ENCODE results near the gene RAB40A.

RAB40A gene

GRCh38 chrX:103550415-103551051 is 31.2 kb upstream of the RAB40A start:
- DNase-seq (ENCODE audit: low read depth, low spot score): no peak
- no peak overlapping the region for H3K4me3 ChIP-seq
- H3K36me3 ChIP-seq (ENCODE audit: insufficient read depth, low read length): no peaks in the 10 kb centered on the region
- H3K9me3 ChIP-seq (ENCODE audit: low read depth, low read length): no peaks in the 10 kb centered on the region
- no peak for TF ChIP-seq EZH2 (IDR thresholded peaks at IDR 0.05)
- no peak overlapping the region for H3K27ac ChIP-seq
- no peak overlapping the region for H3K9ac ChIP-seq (ENCODE audit: insufficient read length)

GRCh38 chrX:103549916-103550315 is 30.6 kb upstream of the RAB40A start:
- no peaks in the 10 kb centered on the region for H3K9me3 ChIP-seq (ENCODE audit: low read depth, low read length)
- H3K4me3 ChIP-seq: no peak overlapping the region
- no peaks in the 10 kb centered on the region for H3K36me3 ChIP-seq (ENCODE audit: insufficient read depth, low read length)
- no peak for DNase-seq (ENCODE audit: low read depth, low spot score)
- H3K27ac ChIP-seq: no peak overlapping the region
- no peak overlapping the region for H3K9ac ChIP-seq (ENCODE audit: insufficient read length)
- no peak for TF ChIP-seq FOXP2 (optimal IDR thresholded peaks at IDR 0.05; ENCODE audit: control extremely low read depth, extremely low read length, insufficient read depth)
- no peak for TF ChIP-seq POLR2AphosphoS5 (IDR thresholded peaks at IDR 0.05; ENCODE audit: borderline replicate concordance, low read depth, low read length)
- no peak for TF ChIP-seq EZH2 (IDR thresholded peaks at IDR 0.05)

GRCh38 chrX:103540145-103540544 is 20.9 kb upstream of the RAB40A start:
- Histone ChIP-seq H3K9me3 (ENCODE audit: low read depth, low read length) (no peaks in the 10 kb centered on the region), H3K9ac (ENCODE audit: insufficient read length) (no peak overlapping the region), H3K4me3 (no peak overlapping the region), H3K36me3 (ENCODE audit: insufficient read depth, low read length) (no peaks in the 10 kb centered on the region), H3K27ac (no peak overlapping the region)
- no peak for TF ChIP-seq POLR2AphosphoS5 (IDR thresholded peaks at IDR 0.05; ENCODE audit: borderline replicate concordance, low read depth, low read length)
- no peak for TF ChIP-seq EZH2 (IDR thresholded peaks at IDR 0.05)
- TF ChIP-seq FOXP2 (optimal IDR thresholded peaks at IDR 0.05; ENCODE audit: control extremely low read depth, extremely low read length, insufficient read depth): no peak
- DNase-seq (ENCODE audit: low read depth, low spot score): no peak

GRCh38 chrX:103539695-103540094 is 20.4 kb upstream of the RAB40A start:
- no peaks in the 10 kb centered on the region for H3K36me3 ChIP-seq (ENCODE audit: insufficient read depth, low read length)
- H3K4me3 ChIP-seq: no peak overlapping the region
- no peak overlapping the region for H3K27ac ChIP-seq
- TF ChIP-seq FOXP2 (optimal IDR thresholded peaks at IDR 0.05; ENCODE audit: control extremely low read depth, extremely low read length, insufficient read depth): no peak
- no peak for TF ChIP-seq EZH2 (IDR thresholded peaks at IDR 0.05)
- no peak for TF ChIP-seq POLR2AphosphoS5 (IDR thresholded peaks at IDR 0.05; ENCODE audit: borderline replicate concordance, low read depth, low read length)
- H3K9me3 ChIP-seq (ENCODE audit: low read depth, low read length): no peaks in the 10 kb centered on the region
- H3K9ac ChIP-seq (ENCODE audit: insufficient read length): no peak overlapping the region
- DNase-seq (ENCODE audit: low read depth, low spot score): no peak

GRCh38 chrX:103538728-103539127 is 19.4 kb upstream of the RAB40A start:
- no peak for DNase-seq (ENCODE audit: low read depth, low spot score)
- H3K9ac ChIP-seq (ENCODE audit: insufficient read length): no peak overlapping the region
- no peak overlapping the region for H3K4me3 ChIP-seq
- TF ChIP-seq EZH2 (IDR thresholded peaks at IDR 0.05) (no peak), POLR2AphosphoS5 (IDR thresholded peaks at IDR 0.05; ENCODE audit: borderline replicate concordance, low read depth, low read length) (no peak), FOXP2 (optimal IDR thresholded peaks at IDR 0.05; ENCODE audit: control extremely low read depth, extremely low read length, insufficient read depth) (no peak)
- H3K27ac ChIP-seq: no peak overlapping the region
- H3K36me3 ChIP-seq (ENCODE audit: insufficient read depth, low read length): no peaks in the 10 kb centered on the region
- H3K9me3 ChIP-seq (ENCODE audit: low read depth, low read length): no peaks in the 10 kb centered on the region

- TF ChIP-seq EZH2 (IDR thresholded peaks at IDR 0.05) (no peak), POLR2AphosphoS5 (IDR thresholded peaks at IDR 0.05; ENCODE audit: borderline replicate concordance, low read depth, low read length) (no peak), FOXP2 (optimal IDR thresholded peaks at IDR 0.05; ENCODE audit: control extremely low read depth, extremely low read length, insufficient read depth) (no peak)
- DNase-seq (ENCODE audit: low read depth, low spot score): no peak
- Histone ChIP-seq H3K9me3 (ENCODE audit: low read depth, low read length) (no peaks in the 10 kb centered on the region), H3K9ac (ENCODE audit: insufficient read length) (no peak overlapping the region), H3K36me3 (ENCODE audit: insufficient read depth, low read length) (no peaks in the 10 kb centered on the region), H3K27ac (no peak overlapping the region), H3K4me3 (no peak overlapping the region)
Observed at GRCh38 chrX:103537871-103538387, 18.6 kb upstream of the RAB40A start.

- Histone ChIP-seq H3K27ac (no peak overlapping the region), H3K4me3 (no peak overlapping the region), H3K9ac (ENCODE audit: insufficient read length) (no peak overlapping the region), H3K9me3 (ENCODE audit: low read depth, low read length) (no peaks in the 10 kb centered on the region), H3K36me3 (ENCODE audit: insufficient read depth, low read length) (no peaks in the 10 kb centered on the region)
- TF ChIP-seq EZH2 (IDR thresholded peaks at IDR 0.05) (no peak), FOXP2 (optimal IDR thresholded peaks at IDR 0.05; ENCODE audit: control extremely low read depth, extremely low read length, insufficient read depth) (no peak), POLR2AphosphoS5 (IDR thresholded peaks at IDR 0.05; ENCODE audit: borderline replicate concordance, low read depth, low read length) (no peak)
- no peak for DNase-seq (ENCODE audit: low read depth, low spot score)
Observed at GRCh38 chrX:103536732-103537131, 17.4 kb upstream of the RAB40A start.

- Histone ChIP-seq H3K27ac (no peak overlapping the region), H3K9me3 (ENCODE audit: low read depth, low read length) (no peaks in the 10 kb centered on the region), H3K9ac (ENCODE audit: insufficient read length) (no peak overlapping the region), H3K4me3 (no peak overlapping the region), H3K36me3 (ENCODE audit: insufficient read depth, low read length) (no peaks in the 10 kb centered on the region)
- TF ChIP-seq EZH2 (IDR thresholded peaks at IDR 0.05): no peak
- TF ChIP-seq POLR2AphosphoS5 (IDR thresholded peaks at IDR 0.05; ENCODE audit: borderline replicate concordance, low read depth, low read length): no peak
- TF ChIP-seq FOXP2 (optimal IDR thresholded peaks at IDR 0.05; ENCODE audit: control extremely low read depth, extremely low read length, insufficient read depth): no peak
- DNase-seq (ENCODE audit: low read depth, low spot score): no peak
Observed at GRCh38 chrX:103536071-103536470, 16.8 kb upstream of the RAB40A start.

GRCh38 chrX:103535206-103535605 is 15.9 kb upstream of the RAB40A start:
- Histone ChIP-seq H3K4me3 (no peak overlapping the region), H3K9me3 (ENCODE audit: low read depth, low read length) (no peaks in the 10 kb centered on the region), H3K9ac (ENCODE audit: insufficient read length) (no peak overlapping the region), H3K36me3 (ENCODE audit: insufficient read depth, low read length) (no peaks in the 10 kb centered on the region), H3K27ac (no peak overlapping the region)
- DNase-seq (ENCODE audit: low read depth, low spot score): no peak
- TF ChIP-seq POLR2AphosphoS5 (IDR thresholded peaks at IDR 0.05; ENCODE audit: borderline replicate concordance, low read depth, low read length) (no peak), FOXP2 (optimal IDR thresholded peaks at IDR 0.05; ENCODE audit: control extremely low read depth, extremely low read length, insufficient read depth) (no peak)
